CMK (cell line): ENCODE data around the gene ANKRD10.

ENCODE experiments used
- DNase-seq: peaks from one replicate; pipeline ENCODE4 v3.0.0-alpha.2; 2010; ENCODE audit warnings: low read depth

The ANKRD10 gene

DNA sequence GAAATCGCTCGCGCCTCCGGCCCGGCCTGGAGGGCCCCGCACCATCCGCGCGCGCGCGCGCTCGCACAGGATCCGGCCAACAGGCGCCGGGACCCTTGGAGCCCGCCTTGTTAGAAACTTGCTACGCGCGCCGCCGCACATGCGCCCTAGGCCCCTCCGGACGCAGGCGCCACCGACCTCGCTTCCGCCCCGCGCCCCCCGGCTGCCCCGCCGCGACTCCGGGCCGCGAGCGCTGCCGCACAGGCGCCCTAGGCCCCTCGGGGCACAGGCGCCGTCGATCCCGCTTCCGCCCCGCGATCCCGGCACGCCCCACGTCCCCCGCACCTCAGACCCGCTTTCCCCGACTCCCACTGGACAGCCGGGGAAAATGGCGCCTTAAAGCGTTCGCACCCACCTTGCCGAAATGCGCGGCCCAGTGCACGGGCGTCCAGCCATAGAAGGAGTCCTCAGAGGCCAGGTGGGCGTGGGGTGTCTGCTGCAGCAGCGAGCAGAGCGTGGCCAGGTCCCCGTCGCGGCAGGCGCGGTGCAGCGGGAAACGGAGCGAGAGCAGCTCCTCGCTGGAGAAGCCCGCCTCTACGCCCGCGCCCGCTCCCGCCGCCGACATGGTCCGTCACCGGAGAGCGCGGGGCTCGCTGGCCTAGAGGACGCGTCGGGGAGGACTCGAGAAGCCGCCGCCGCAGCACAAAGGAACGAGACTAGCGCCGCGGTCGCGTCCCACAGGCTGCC lies 375 bp downstream of the ANKRD10 start:
- DNase-seq: peak; percentile 45

DNA sequence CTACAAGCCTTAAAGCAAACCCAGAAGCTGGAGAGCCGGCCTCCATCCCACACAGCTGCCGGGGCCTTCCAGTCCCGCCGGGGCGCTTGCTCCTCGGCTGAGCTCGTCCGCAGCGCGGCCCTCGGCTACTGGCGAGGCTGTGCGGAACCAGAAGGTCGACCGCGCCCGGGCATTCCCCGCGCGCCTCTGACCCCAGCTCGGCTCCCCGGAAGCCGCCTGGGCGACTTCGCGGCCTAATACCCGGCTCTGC lies 863 bp downstream of the ANKRD10 start:
- DNase-seq: no peak

DNA sequence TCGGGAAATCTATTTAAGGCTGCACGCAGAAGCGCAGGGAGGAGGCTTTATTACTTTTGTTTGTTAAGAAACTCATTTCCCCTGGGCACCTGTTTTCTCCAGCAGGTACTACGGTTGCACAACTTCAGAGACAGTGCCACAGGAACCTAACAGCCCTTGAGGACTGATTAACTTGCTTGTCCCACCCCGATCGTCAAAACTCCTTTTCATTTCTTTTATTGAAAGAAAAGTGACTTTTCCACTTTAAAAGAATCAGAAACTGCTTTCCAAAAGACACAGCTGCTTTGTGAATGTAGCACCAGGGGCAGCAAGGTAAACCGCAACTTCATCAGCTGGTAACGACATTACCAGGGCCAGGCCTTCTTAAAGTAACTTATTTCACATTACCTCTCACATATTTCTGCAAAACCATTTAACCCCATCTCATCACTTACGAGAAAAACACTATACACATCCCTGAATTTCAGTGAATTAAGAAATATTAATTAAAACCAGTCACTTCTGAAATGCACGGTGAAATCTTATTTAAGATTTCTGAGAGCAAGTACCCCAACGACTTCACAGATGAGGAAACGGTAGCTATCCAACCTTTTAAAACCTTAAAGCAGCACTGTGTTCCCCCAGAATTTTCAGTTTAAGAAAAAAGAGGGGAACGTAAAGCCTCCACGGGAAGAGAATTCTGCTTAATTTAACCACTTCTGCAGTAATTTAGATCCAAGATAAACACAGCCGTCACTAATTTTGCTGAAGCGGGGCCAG lies 1.4 kb downstream of the ANKRD10 start:
- DNase-seq: no peak

DNA sequence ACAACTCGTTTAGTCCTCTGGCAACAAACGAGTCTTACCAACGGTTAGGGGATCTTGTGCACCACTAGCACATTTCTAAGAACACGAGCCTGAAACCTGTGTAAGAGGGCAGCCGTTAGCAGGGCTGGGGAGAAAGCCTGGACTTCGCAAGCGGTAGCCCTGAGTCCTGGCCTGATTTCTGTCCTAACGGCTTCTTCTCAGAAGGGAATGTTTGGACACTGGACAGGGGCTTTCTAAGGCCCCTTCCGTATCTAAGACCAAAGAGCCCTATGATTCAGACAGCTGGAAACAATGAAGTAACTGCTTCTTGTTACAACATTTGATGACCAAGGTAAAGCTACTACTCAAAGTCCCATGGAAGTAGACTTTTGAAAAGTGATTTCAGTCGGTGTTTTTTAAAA lies 2.2 kb downstream of the ANKRD10 start:
- no peak for DNase-seq

DNA sequence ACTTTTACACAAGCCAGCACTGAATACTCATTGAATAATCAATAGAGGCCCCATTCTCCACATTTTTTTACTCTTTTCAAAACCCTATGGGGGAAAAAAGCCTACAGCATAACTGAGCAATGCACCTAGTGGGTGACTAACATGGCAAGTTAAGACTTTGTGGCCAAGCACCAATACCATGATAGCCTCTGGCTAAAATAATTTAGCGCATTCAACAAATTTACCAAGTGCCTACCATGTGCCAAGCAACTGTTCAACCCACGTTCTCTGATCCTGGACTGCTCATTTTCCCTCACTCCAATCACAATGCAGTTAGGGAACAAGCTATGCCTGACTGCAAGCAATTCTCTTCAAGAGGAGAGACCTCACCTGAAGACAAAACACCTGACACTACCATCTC lies 3.0 kb downstream of the ANKRD10 start:
- no peak for DNase-seq

DNA sequence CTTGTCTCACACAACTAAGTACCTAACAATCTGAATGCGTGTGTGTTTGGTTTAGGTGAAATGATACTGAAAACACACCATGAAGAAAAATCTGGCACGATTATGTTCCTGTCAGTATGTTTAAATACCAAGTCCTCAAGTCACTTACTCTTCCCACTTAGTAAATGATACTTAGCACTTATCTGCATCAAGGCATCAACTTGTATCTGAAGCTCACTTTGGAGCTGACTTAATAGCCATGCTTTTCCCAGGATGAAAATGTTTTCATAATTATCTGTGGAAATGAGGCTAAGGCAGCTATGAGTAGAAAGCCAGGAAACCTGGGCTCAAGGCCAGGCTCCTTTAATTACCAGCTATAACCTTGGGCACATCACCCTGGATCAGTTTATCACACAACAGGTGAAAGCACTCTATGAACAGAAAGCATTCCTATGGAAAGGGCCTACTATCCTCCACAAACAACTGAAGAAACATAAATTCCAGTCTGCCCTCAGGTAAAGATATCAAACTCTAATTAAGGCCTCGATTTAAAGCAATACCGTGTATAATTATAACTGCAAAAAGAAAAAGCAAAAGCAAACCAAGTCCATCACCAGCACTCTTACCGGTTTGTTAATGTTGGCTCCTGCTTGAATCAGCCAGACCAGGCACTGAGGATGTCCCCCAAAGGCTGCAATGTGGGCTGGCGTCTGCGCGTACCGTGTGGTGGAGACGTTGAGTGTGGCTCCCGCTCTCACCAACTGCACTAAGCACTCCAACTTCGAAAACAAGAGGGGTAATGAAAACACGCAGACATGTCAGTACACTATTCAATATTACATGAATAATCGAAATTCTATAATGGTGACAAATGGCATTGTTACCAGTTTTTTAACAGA lies 4.6 kb downstream of the ANKRD10 start:
- DNase-seq: no peak

DNA sequence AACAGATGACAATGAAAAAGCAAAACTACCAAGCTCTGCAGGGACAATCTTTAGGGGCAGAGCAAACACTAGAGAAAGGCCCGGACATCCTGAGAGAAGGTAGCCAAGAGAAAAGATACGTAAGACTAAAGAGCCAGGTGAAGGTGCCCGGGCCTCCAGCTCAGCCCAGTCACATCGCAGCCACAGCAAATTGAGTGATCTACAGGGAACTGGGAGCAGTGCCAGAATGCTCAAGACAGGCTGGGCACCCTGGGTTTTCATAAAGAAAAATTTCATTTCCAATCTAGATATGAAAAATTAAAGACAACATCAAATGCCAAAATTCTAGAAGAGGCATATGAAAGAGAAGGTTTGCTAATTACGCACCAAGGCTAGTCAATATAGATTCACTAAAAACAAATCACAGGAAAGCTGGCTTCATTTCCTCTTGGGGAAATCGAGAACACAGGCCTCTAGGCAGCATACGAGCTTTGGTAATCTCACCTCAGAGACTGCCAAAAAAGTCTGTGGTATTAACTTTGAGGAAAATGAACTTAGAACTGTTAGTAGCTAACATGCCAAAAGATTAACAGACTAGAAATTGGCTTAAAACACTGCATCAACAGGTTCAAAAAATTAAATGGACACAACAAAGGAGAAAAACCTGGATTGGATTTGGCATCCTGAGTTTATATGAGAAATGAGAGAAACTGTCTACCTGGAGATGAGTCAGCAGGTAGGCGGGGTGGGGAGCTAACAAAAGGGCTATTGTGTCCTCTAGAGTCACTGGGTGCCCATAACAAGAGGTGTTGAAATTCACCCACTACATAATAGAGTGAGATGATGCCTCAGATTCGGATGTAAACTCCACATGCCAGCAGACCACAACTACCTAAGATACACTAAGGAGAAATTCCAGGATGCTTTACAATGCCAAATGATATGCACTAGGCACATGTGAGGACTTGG lies 6.6 kb downstream of the ANKRD10 start:
- DNase-seq: no peak

DNA sequence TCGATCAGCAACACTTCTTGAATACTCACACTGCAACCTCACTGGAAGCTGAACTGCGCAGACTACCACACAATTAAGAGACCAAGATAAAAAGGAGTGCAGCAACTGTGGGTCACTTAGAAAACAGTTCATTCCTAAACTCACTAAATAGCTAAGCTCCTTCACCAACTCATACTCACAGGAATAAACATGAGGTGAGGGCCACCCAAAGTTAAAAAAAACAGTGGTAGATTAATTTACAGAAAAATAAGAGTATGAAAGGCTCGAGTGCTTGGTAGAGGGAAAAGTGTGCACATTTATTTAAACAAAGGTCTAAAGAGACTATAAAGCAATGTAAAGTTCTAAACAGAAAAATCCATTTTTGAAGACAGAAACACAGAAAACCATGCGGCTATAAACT lies 7.6 kb downstream of the ANKRD10 start:
- DNase-seq: no peak

DNA sequence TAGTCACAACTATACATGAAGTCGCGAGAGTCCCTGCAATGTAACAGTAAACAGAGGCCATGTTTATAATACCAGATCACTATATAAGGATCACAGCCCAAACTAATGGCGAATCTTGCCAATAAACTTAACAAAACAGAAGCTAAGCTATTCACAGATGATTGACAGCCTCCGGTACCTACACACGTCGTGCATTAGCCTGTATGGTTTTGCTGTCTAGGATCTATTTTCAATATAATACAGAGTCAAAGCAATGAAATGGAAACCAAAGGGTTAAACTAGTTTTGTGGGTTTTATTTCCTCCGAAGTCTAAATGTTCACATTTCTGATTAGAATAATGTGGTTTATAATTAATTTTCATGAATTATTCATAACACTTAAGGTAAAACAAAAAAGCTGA lies 10.1 kb downstream of the ANKRD10 start:
- no peak for DNase-seq

DNA sequence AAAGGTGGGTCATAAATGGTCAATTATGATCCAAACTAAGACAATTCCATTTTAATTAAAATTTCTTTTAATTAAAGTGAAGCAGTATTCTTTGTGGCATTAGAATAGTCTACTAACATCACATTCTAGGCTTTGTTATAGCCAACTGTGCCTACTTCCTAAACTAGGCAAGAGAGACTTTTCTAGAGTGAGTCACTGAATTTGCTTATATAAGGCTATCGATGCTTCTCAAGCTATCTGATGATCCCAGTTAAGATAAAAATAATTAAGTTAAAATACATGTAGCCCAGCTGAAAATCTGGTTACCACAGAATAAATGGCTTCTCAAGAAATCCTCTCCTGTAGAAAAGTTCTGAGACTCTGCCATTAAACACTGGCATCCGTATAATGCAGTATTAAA lies 12.5 kb downstream of the ANKRD10 start:
- DNase-seq: no peak

DNA sequence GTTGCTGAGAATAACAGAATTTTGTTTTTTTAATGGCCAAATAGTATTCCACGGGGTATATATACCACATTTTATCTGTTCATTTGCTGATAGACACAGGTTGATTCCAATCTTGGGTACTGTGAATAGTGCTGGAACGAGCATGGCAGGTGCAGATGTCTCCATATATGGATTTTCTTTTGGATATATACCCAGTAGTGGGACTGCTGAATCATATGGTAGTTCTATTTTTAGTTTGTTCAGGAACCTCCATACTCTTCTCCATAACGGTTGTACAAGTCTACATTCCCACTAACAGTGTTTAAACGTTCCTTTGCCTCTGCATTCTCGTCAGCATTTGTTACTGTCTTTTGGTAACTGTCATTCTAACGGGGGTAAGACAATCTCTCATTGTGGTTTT lies 17.3 kb downstream of the ANKRD10 start:
- no peak for DNase-seq

DNA sequence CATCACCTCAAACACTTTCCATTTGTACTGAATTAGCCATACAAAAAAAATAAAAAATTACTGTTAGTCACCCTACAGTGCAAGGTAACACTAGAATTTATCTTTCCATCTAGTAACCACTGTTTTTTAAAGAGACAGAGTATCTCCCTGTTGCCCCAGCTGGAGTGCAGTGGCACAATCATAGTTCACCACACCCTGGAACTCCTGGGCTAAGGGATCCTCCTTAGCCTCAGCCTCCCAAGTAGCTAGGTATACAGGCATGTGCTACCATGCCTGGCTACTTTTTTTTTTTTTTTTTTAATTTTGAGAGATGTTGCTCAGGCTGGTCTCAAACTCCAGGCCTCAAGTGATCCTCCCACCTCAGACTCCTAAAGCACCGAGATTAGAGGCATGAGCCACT lies 17.9 kb downstream of the ANKRD10 start:
- DNase-seq: no peak

DNA sequence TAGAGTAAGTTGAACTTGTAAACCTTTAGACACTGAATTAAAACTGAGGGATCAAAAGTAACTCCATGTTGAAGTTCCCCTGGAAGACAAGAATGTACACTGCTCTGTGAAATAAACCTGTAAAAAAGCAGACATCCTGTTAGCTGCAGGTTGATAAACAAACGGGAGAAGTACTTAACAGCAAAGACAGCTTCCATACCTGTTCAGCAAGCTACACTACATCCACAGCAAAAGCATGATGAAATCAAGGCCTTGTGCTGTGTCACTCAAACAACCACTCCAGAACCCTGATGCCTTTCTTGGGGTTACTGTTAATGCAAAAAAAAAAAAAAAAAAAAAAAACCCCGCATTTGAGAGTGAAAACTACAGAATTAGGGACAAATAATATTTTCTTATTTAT lies 20.8 kb downstream of the ANKRD10 start:
- DNase-seq: no peak

DNA sequence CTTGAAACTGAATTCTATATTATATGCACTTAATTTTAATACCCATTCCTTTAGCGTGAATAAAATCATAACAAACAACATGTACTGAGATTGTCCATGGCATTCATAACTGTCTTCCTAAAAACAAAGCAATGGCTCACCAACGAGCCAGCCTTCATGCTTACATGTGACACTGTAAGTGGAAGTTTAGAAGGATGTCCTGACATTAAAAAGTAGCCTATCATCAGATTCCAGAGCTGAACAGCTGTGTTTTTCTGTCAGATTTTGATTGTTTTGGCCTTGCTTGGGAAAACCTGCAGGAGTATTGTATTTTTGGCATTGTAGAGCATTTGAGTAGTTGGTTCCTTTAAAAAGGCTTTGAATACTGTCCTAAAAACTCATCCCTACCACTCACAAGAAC lies 21.3 kb downstream of the ANKRD10 start:
- DNase-seq: no peak

DNA sequence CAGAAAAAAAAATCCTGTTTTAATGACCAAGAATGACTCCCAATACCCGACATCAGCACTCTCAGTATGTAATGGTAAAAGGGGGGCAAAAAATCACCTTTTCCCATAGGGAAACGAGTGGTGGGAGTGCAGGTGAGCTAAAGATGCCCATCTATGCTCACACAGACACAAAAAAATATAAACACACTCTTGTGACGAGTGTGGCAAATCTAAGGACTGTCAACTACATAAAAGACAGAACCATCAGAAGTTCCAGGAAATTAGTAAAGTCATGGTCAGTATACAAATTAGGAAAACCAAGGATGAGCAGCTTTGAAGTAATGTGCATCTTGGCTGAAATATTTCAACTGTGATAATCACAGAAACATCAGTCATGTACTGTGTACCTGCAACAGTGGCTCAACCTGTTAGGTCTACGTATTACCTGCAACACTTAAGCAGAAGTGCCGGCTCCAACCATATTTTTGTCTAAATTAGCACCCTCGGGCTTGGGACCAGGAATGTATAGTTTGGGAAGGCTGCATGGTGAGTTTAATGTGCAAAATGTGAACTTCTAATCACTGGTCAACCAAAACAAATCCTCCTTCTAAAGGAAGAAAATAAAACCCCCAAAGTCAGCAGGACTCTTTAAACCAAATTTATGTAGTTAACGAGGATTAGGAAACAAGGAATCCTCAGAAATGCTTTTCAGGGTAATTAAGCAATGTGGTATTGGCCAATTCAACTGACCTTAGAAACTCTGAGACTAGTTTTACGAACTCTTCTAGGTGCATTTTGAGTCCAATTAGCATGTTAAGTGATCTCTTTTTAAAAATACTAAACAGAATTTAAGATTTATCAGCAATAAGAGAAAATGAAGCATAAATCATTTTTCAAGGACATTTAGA lies 24.3 kb downstream of the ANKRD10 start:
- DNase-seq: no peak

DNA sequence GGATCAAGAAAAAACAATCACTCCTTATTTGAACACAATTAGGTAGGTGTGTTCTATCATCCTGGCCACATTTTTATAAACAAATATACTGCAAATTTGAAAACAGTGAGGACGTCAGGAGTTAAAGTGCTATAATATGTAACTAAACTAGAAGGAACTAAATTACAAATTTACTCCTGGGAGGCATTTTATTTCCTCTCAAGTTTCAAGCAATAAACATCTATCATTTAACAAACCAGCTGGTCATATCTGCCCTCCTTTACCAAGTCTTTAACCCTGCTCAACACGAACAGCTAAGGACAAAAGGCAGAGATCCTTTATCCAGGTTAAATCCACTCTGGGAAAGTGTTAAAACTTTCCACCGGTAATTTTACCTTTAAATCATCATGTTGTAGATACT lies 26.5 kb downstream of the ANKRD10 start:
- DNase-seq: no peak

DNA sequence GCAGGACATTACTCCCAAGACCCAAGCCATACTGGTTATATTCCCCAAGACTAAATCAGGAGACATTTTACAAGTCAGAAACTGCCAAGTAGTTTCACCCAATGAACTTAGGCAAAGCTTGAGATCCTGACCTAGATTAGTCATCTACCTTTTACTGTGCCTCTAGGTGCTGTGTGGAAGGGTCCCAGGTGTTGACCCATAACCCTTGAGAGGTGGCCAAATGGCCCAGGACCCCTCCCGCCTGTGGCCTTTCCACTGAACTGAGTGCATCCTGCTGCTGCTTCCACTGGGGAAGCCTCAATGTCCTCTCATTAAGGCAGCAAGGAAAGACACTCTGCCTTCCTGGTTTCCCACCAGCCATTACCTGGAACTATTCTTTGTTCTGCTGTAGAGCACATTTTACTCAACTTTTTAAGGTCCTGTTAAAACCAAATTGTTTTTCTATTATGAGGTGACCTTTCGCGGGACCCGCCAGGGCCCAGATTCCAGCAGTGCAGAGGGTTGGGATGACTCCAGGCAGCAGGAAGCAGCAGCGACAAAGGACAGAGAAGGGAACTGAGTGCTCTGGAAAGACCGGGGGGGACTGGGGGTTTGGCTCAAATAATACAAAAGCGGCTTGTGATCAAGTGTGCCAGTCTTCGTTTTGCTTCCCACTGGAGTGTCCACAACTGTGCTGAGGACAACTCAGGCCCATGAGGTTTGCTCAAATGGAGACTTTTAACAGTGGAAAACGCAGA lies 27.1 kb downstream of the ANKRD10 start:
- no peak for DNase-seq

DNA sequence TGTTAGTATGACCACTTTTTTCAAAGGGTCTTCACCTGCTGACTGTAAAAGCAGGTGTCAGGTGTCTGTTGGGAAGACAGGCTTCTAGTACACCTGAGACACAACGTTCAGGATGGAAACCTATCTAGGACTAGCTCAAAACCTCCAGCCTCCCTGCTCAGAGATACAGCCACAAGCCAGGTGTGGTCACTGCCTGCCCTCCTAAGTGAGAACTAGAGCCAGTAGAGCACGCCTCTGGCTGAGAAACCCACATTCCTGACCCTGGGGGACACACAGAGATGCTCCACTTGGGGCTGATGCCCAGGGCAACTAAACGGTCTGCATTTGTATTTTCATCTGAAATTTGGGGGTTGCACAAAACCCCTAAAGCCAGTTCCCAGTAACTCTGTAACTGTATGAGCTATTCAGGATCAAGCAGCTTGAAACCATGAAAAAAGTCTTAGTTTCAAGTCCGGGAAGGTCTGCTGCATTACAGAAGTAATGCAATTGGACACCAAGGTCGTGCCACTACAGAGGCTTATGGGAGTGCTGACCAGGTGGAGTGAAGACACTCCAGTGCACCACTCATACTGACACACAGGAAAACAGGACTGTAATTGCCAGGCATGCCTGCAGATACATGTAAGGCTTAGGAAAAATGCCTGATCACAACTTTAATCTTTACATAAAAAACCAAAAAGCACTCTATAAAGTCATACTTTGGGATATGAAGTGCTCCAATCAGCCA lies 27.8 kb downstream of the ANKRD10 start:
- DNase-seq: no peak
